GF-D8 (cell line): Measurements from ENCODE around the gene NR1I2.

ENCODE experiments used
- DNase-seq: peaks from one replicate; lab custom pipeline; 2025; lab: John Stamatoyannopoulos, UW

NR1I2 gene

DNA sequence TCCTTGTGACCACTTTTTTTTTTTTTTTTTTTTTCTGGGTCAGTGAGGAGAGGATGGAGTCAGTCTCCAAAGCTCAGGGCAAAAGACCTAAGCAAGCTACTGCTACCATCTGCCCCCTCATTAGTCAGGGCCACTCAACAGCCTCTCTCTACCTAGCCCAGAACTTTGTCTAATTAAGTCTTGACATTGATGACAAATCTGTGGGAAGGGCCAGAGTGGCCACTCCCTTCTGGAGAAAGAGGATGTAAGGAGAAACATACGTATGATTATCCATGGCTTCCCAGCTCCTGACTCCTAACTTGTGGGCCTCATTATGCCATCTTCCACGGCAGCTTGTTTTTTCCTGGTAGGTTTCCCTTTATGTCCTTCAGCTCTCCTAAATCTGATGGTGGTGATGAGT lies 37.9 kb downstream of the NR1I2 start:
- DNase-seq, result no peak

DNA sequence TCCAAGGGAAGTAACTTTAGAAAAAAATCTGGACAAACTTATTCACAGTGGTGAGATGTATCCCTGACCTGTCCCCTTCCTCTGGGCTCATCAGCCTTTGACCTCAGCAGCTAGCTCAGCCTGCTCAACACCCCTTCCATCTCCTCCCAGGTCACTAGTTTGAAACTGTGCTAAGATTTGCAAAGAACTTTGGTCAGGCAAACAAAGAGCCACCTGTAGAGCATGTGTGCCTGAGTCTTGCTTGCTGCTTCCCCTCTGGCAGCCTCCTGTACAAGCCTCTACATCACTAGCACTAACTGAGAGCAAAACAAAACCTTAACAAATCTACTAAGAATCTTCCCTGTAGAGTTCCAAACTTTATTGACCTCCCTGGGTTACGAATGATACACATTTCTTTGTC lies 43.9 kb downstream of the NR1I2 start:
- DNase-seq, result no peak

DNA sequence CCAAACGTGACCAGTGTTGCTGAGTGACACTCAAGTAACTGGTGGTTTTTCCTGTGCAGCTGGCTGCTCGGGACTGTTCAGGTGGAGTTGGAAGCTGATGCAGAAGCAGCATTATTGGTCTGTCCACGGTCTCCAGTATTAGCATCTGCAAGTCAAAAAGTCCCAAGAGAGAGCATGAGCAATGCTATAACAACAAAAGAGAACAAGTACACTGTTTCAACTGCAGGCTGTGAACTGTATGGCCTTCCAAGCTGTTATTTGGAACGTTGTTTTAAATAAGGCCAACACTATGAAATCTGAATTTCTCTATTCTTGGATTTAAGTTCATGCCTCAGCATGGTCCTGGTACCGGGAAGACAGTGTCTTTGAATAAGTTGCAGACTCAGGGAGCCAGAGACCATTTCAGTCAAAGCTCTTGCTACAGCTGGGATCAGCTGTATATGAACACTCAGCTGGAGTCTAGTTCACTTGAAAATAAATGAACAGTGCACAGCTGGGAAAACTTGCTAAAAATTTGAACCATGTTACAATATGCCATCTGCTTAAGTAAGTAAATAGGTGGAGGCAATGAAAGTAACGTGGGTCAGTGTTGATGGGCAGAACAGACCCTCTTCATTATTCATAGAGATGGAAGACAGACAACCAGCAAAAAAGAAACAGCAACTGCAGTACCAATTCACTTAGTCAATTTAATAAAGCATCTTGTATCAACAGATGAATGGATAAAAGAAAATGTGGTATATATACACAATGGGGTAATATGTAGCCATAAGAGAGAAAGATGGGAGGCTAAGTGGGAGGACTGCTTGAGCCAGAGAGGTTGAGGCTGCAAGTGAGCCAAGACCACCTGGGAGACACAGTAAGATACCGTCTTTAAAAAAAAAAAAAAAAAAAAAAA lies 45.1 kb downstream of the NR1I2 start:
- no peak for DNase-seq

DNA sequence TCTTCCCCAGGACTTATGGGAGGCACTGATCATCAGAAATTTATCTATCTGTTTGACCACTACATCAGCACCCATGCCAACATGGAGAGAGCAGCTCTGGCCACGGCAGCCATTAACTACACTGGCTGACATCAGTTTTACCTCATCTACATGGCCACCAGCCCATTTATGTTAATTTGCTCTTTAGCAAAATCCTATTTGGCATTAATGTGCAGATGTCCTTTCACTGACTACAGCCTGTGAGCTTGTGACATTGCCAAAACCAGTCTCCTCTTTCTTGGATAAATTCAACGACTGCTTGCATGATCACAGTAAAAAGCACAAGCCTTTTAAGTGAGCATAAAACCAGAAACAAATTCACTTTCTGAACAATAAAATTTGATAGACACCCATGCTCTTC lies 47.5 kb downstream of the NR1I2 start:
- no peak for DNase-seq

DNA sequence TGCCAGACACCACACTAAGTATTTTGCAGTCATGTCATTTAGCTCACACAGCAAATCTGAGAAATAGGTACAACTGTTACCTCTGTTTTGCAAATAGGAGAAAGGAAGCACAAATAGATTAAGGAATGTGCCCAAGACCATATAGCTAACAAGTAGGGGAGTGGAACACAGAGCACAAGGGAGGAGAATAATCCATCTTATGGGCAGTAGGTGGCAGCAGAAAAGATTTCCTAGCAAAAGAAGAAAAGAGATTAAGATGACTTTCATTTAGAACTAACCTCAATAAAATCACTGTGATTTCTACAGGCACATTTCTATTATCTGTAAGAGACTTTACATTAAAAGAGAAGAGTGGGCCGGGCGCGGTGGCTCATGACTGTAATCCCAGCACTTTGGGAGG lies 49.1 kb downstream of the NR1I2 start:
- no peak for DNase-seq

DNA sequence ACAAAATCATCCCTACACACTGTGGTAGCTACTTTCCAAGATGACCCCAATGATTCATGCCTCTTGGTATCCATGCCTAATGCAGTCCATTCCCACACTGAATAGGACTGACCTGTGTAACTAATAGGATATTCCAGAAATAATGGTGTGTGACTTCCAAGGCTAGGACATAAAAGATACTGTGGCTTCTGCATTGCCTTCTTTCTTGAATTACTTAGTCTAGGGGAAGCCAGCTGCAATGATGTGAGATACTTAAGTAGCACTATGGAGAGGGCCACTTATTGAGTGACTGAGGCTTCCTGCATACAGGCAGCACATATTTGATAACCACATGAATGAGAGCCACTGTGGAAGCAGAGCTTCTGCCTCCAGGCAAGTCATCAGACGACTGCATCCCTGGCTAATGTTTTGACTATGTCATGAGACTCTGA lies 50.1 kb downstream of the NR1I2 start:
- DNase-seq, result no peak

DNA sequence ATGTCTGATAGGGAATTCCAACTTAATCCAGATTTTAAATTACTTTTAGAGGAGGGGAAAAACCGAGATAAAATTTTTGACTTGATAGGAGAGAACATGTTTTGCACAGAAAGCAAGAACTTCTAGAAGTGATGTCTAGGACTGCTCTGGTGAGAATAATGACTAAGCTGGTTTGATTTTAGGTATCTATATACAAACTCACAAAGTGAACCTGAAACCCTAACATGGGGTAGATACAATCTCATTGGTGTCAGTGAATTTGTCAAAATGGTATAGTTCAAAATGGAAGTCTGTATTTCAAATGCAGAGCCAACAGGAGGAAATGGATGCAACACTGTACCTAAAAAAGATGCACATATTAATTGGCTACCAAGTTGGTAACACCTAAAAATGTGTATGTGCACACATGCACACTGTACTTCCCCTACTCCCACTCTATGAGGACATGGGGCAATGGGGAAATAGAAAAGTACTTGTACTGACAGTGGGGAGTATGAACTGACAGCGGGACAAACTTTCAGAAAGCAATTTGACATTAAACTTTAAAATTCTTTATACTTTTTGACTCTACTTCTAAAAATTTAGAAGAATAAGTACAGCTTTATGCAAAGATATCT lies 53.0 kb downstream of the NR1I2 start:
- DNase-seq, result no peak

DNA sequence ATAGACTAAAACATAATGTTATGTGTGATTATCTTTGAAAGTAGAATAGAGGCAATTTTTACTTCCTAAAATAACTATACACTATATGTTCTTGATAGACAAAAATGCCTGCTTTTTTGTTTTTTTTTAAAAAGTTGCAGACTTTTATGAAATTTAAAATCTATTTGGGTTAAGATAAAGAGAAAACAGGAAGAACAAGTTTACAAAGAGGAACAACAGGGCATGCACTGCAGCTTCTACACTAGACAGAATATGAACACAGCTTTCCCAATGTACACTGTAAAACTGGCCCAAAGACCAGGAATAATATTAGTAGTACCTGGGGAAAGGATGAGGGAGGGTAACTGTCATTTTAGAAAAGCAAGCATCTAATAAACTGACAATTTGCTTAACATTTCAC lies 53.7 kb downstream of the NR1I2 start:
- no peak for DNase-seq

DNA sequence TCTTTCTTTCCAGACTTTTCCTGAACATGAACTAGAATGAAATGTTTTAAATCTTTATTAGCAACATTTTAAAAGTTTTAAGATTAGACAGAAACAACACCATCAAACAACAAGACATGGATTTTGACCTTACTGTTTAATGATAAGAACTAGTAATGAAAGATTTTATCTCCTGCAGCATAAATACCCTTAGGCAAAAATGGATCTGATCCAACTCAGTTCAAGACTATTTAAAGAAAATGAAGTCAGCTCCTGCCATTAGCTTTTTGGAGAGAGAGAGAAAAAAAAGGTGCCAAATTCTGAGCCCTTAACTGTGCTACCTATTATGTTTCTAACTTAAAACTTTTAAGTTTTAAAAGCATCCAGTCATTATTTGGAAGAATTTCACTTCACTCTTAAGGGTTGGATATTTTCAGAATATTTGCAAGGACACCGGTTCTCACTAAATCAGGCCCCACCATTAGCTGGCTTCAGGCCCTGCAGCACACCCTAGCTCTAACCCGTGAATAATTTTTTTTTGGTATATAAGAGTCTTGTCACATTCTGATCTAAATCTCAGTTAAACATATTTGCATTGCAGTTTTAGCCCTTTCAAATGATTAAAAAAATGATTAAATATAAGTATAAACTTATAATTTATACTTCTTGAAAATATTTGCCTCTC lies 60.0 kb downstream of the NR1I2 start:
- no peak for DNase-seq

DNA sequence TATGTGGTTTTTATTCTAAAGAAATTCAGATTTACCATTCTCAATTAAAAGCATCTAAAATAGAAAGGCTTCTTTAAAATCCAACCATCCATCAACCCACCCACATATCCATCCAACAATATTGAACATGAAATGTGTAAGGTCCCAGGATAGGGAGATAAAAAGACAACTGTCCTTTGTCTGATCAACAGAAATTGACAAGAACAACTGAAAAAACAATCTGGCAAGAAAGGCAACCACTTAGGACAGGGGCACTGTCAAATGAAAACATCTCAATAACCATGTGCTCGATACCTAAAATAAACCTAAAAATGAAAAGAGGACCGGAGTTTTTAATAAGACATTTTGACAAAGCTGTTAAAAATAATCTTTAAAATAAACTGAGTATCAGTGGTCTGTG lies 67.2 kb downstream of the NR1I2 start:
- no peak for DNase-seq

DNA sequence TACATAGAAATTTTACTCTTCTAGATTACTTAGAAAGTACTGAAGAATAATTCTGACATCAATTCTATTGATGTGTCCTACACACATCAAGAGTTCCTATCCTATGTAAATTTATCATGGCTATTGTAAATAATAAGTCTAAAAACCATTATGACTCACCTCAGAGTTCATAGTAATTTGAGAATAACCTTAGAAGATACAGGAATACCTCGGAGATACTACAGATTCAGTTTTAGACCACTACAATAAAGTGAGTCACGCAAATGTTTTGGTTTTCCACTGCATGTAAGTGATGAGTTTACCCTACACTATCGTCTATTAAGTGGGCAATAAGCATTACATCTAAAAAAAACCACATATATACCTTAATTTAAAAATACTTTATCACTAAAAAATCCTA lies 74.8 kb downstream of the NR1I2 start:
- no peak for DNase-seq

DNA sequence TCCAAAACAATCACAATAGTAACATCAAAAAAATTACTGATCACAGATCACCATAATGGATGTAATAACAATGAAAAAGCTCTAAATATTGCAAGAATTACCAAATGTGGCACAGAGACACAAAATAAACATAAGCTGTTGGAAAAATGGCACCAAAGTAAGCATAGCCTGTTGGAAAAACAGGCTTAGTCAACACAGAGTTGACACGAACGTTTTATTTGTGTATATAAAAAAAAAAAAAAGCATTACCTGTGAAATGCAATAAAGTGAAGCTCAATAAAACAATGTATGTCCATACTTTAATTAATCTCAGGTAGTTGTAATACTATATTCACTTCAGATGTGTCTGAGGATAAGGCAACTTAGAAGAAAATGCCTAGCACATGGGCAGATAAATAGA lies 77.1 kb downstream of the NR1I2 start:
- no peak for DNase-seq

DNA sequence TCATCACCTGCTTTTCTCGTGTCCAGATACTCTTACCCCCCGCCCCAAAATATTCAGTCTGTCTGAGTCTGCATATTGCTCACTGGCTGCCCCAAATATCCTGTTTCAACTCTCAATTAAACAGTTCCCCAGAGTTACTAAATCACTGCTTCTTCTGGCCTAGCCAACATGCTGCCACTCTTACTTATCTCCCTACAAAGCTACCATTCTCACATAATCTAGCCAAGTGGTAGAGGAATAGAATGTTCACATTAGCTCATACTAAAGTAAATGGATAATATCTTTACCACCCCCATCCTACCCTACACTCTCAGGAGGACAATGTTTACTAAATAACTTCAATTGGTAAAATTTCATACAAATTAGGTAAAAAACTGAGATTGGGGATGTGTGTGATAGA lies 77.8 kb downstream of the NR1I2 start:
- DNase-seq, result no peak

DNA sequence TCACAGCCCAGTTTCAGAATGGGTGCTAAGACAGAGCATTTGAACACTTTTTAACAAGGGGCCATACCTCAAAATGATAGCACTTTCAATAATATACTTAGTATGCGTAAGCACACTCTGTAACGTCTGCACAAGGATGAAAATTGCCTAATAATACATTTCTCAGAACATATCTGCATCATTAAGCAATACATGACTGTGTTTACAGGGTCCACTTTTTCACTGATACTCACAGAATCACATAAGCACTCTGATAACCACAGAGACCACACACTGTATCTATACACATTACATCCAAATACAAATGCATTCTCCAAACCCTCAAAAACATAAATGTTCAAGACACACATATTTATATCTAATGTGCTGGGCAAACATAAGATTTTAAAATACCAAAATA lies 79.8 kb downstream of the NR1I2 start:
- DNase-seq, result no peak

DNA sequence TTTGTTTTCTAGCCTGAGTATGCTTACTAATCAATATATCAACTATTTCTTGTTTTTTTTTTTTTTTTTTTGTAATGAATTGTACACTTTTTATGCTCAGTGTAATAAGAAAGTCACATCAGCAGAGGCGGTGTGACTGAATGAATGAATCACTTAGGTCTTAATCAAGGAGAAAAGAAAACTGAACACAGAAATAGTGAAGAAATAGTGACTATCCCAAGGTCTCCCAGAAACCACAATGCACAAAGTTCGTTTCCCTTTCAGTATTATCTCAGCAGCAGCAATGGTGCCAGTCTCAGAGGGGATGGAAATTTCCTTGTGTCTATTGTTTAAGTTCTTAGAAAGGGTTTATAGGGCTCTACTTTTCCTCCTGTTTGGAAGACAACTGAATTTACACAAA lies 80.7 kb downstream of the NR1I2 start:
- DNase-seq, result no peak

DNA sequence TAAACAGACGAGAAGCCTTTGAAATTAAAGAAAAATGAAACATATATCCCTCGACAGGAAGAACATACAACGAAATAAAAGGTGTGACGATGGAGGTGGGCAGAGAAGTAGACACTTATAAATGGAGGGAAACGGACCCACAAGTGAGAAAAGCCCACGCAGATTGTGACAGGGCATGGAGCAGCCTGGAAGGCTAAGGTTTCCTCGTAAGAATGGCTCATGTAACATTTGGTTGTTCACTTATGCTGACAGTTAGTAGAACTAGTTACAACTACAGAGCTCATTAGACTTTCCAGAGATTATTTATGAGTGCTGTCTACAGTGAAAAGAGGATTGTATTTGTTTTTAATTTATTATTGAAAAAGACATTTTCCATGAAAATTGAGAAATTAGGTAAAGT lies 82.6 kb downstream of the NR1I2 start:
- no peak for DNase-seq
